HCT116 (cell line): ENCODE data around the gene VPS9D1. TPM values are rescaled to one million over a fixed set of nuclear protein-coding genes. Genes with fewer than 3 reads are reported as not detected.
A peak's percentile ranks its signal among the peaks of the same experiment; 100 is the strongest.

ENCODE experiments used
- ATAC-seq: fragments of 200-7000 bp; cut with Tn5 transposase; 2 replicates; pipeline ENCODE4 v1.9.1; 2020; ENCODE audit warnings: mild to moderate bottlenecking, moderate library complexity
- BruUV-seq: library from RNA; stranded (reverse); fragments of 400-500 nt; replicated peaks from 2 replicates; lab custom pipeline; 2021; lab: Mats Ljungman, UMichigan
- CTCF ChIA-PET: fragments of 300-600 bp; sonication (Branson Sonifier 250); formaldehyde crosslinking; loops from one replicate; lab custom pipeline; 2021; ENCODE audit warnings: antibody characterized with exemption; lab: Charles Lee
- POLR2A ChIA-PET: fragments of 300-600, 350-600 bp; sonication (Branson Sonifier 250); formaldehyde crosslinking; loops from one replicate; lab custom pipeline; 2021; ENCODE audit warnings: antibody characterized with exemption; lab: Charles Lee
- RAD21 ChIA-PET, 2 experiments: fragments of 300-600 bp; sonication (Branson Sonifier 250); formaldehyde crosslinking; loops; one replicate each; lab custom pipeline; 2023; ENCODE audit warnings: low total read pairs in 2 of 2; ENCODE audit not compliant: uncharacterized antibody in 2 of 2, unreplicated experiment in 2 of 2, low non-redundant PET in 1 of 2; lab: Charles Lee
- DNase-seq: peaks from one replicate; pipeline ENCODE4 v3.0.0-alpha.2; 2010; ENCODE audit warnings: low read depth, low spot score
- H2AFZ ChIP-seq: fragments of 200-600 bp; shearing (Covaris generic), sonication (generic); 2 replicates; pipeline ENCODE4 v1.6.1; 2017; ENCODE audit warnings: low read depth, mixed run types, mixed read lengths, antibody characterized with exemption, low read length; ENCODE audit not compliant: poor library complexity, severe bottlenecking
- H3K27ac ChIP-seq: 2 replicates; pipeline ENCODE4 v1.5.1; 2012; ENCODE audit warnings: low read depth, low read length
- H3K27me3 ChIP-seq: fragments of 200-600 bp; sonication (generic); 2 replicates; pipeline ENCODE4 v1.6.1; 2016; ENCODE audit warnings: mixed run types, low read length, mixed read lengths; ENCODE audit not compliant: insufficient read depth
- H3K36me3 ChIP-seq, 2 experiments: fragments of 200-500 bp in 1 of 2; fragments of 200-600 bp in 1 of 2; sonication (Bioruptor generic) in 1 of 2; sonication (generic) in 1 of 2; 2 replicates each; pipeline versions ENCODE4 v1.5.1 to v1.6.1; 2014 to 2016; ENCODE audit warnings: low read length in 2 of 2, inconsistent platforms in 1 of 2, mixed read lengths in 1 of 2, mixed run types in 1 of 2; ENCODE audit not compliant: insufficient read depth in 2 of 2, control insufficient read depth in 1 of 2
- H3K4me1 ChIP-seq, 2 experiments: fragments of 200-600 bp in 1 of 2; sonication (generic) in 1 of 2; 2 replicates each; pipeline versions ENCODE4 v1.5.1 to v1.6.1; 2012 to 2017; ENCODE audit warnings: low read length in 2 of 2, inconsistent platforms in 1 of 2, mild to moderate bottlenecking in 1 of 2, mixed read lengths in 1 of 2, mixed run types in 1 of 2, moderate library complexity in 1 of 2; ENCODE audit not compliant: insufficient read depth in 2 of 2, control insufficient read depth in 1 of 2
- H3K4me2 ChIP-seq: fragments of 200-600 bp; sonication (generic); 2 replicates; pipeline ENCODE4 v1.6.1; 2017; ENCODE audit warnings: mixed run types, low read length, mixed read lengths
- H3K4me3 ChIP-seq, 2 experiments: fragments of 200-600 bp in 1 of 2; sonication (generic) in 1 of 2; replicated peaks in 1 of 2; 2 replicates each; pipeline ENCODE4 v1.5.1; 2011 to 2016; ENCODE audit warnings: low read length in 2 of 2, control low read depth in 1 of 2, low read depth in 1 of 2, mild to moderate bottlenecking in 1 of 2, mixed read lengths in 1 of 2, mixed run types in 1 of 2
- H3K79me2 ChIP-seq: fragments of 200-600 bp; sonication (generic); 2 replicates; pipeline ENCODE4 v1.6.1; 2017; ENCODE audit warnings: mild to moderate bottlenecking, mixed run types, low read length, moderate library complexity, mixed read lengths; ENCODE audit not compliant: insufficient read depth
- H3K9ac ChIP-seq: fragments of 200-600 bp; sonication (generic); 2 replicates; pipeline ENCODE4 v1.6.1; 2016; ENCODE audit warnings: low read length, mixed read lengths
- H3K9me2 ChIP-seq: fragments of 200-600 bp; sonication (generic), shearing (Covaris generic); 2 replicates; pipeline ENCODE4 v1.6.1; 2017; ENCODE audit warnings: mixed run types, mild to moderate bottlenecking, moderate library complexity; ENCODE audit not compliant: insufficient read depth
- H3K9me3 ChIP-seq, 2 experiments: fragments of 200-500 bp in 1 of 2; fragments of 200-600 bp in 1 of 2; sonication (Bioruptor generic) in 1 of 2; sonication (generic) in 1 of 2; 2 replicates each; pipeline ENCODE4 v1.6.1; 2014 to 2017; ENCODE audit warnings: low read length in 2 of 2, mixed read lengths in 2 of 2, inconsistent platforms in 1 of 2, low read depth in 1 of 2, mild to moderate bottlenecking in 1 of 2, mixed run types in 1 of 2, moderate library complexity in 1 of 2; ENCODE audit not compliant: control insufficient read depth in 1 of 2, insufficient read depth in 1 of 2
- H4K20me1 ChIP-seq: fragments of 200-600 bp; sonication (generic), shearing (Covaris generic); 2 replicates; pipeline ENCODE4 v1.6.1; 2017; ENCODE audit warnings: mixed run types, mild to moderate bottlenecking, moderate library complexity; ENCODE audit not compliant: insufficient read depth
- CBX3 ChIP-seq: IDR thresholded peaks from 2 replicates; pipeline ENCODE4 v1.6.1; 2012; ENCODE audit warnings: low read depth
- CEBPB ChIP-seq: IDR thresholded peaks from 2 replicates; pipeline ENCODE4 v1.6.1; 2012; ENCODE audit warnings: low read depth
- EZH2 ChIP-seq: fragments of 200-600 bp; sonication (generic); IDR thresholded peaks from 2 replicates; pipeline ENCODE4 v1.6.1; 2017; ENCODE audit warnings: antibody characterized with exemption, mixed run types
- FOSL1 ChIP-seq: IDR thresholded peaks from 2 replicates; pipeline ENCODE4 v1.6.1; 2012; ENCODE audit warnings: low read depth
- JUND ChIP-seq: IDR thresholded peaks from 2 replicates; pipeline ENCODE4 v1.6.1; 2012
- POLR2A ChIP-seq: IDR thresholded peaks from 2 replicates; pipeline ENCODE4 v1.7.0; 2011; ENCODE audit warnings: borderline replicate concordance; ENCODE audit not compliant: insufficient read depth, insufficient read length; ENCODE audit errors: extremely low read depth
- RAD21 ChIP-seq: IDR thresholded peaks from 2 replicates; pipeline ENCODE4 v1.6.1; 2012; ENCODE audit warnings: low read depth, mild to moderate bottlenecking
- SRF ChIP-seq: IDR thresholded peaks from 2 replicates; pipeline ENCODE4 v1.6.1; 2012; ENCODE audit warnings: low read depth
- TCF7L2 ChIP-seq: IDR thresholded peaks from 2 replicates; pipeline ENCODE4 v1.7.0; 2011; ENCODE audit warnings: borderline replicate concordance, inconsistent platforms; ENCODE audit not compliant: insufficient read depth, insufficient read length; ENCODE audit errors: extremely low read depth
- YY1 ChIP-seq: IDR thresholded peaks from 2 replicates; pipeline ENCODE4 v1.6.1; 2011; ENCODE audit warnings: low read length, low read depth, moderate library complexity, mild to moderate bottlenecking; ENCODE audit not compliant: insufficient replicate concordance; ENCODE audit errors: extremely low read depth
- ZFX ChIP-seq: fragments of 450-650 bp; IDR thresholded peaks from 2 replicates; pipeline ENCODE4 v1.6.1; 2017
- ZNF274 ChIP-seq: fragments of 200-500 bp; sonication (Bioruptor generic); IDR thresholded peaks from 2 replicates; pipeline ENCODE4 v1.6.1; 2014; ENCODE audit warnings: mild to moderate bottlenecking, low read depth, low read length, inconsistent platforms
- intact Hi-C: fragments of 100-400 bp; cut with micrococcal nuclease; formaldehyde crosslinking; loops from 2 replicates; pipeline ENCODE4 v1.10.0; 2022
- total RNA-seq: library from RNA; stranded (reverse); gene quantifications from one replicate; pipeline ENCODE4 v1.2.1, GENCODE V29; 2021; ENCODE audit not compliant: unreplicated experiment
- TF ChIP-seq, protein P1 (sequence below): IDR thresholded peaks from 2 replicates; pipeline ENCODE4 v1.6.1; 2011; ENCODE audit warnings: mild to moderate bottlenecking, low read length, moderate library complexity; ENCODE audit not compliant: insufficient replicate concordance; ENCODE audit errors: extremely low read depth
- TF ChIP-seq, protein P2 (sequence below): IDR thresholded peaks from 2 replicates; pipeline ENCODE4 v1.6.1; 2012
- TF ChIP-seq, protein P3 (sequence below), 3 experiments: fragments of 200-600 bp in 1 of 3; sonication (generic) in 1 of 3; IDR thresholded peaks in 2 of 3; conservative IDR thresholded peaks in 1 of 3; 2 replicates each; pipeline ENCODE4 v1.5.1; 2012 to 2017; ENCODE audit warnings: low read depth in 2 of 3, low read length in 2 of 3, antibody characterized with exemption in 1 of 3, borderline replicate concordance in 1 of 3, control low read depth in 1 of 3, mild to moderate bottlenecking in 1 of 3, mixed read lengths in 1 of 3, mixed run types in 1 of 3, moderate library complexity in 1 of 3; ENCODE audit not compliant: insufficient read depth in 1 of 3
- TF ChIP-seq, protein P4 (sequence below): IDR thresholded peaks from 2 replicates; pipeline ENCODE4 v1.6.1; 2012
- TF ChIP-seq, protein P5 (sequence below): IDR thresholded peaks from 2 replicates; pipeline ENCODE4 v1.6.1; 2012; ENCODE audit warnings: low read depth

Gene VPS9D1
- total RNA-seq, 1 experiment from 2014 or later = 4.2 TPM

DNA sequence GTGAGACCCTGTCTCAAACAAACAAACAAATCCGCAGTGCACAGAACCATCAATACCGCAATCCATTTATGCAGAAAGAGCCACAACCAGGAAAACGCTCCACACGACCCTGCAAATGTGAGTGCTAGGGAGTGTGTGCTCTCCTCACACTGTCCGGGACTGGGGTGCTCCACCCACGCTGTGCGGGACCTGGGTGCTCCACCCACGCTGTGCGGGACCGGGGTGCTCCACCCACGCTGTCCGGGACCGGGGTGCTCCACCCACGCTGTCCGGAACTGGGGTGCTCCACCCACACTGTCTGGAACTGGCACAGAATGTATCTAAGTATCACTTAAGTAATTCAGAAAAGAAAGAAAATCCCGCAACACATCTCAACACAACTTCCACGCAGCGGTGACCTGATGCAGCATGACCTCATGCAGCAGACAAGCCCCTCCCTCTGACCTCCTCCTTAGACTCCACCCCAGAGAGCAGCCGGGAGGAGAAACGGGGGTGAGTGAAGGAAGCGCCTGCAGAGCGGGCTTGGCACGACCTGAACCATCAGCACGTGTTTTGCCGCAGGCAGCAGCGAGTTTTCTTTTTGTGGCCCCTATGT, 39.1 kb upstream of the VPS9D1 start:
- Histone ChIP-seq H3K4me2 (no peak overlapping the region), H3K4me1 (no peaks in the 10 kb centered on the region), H3K79me2 (peaks cover 57% of the 10 kb centered on the region), H3K27ac (no peak overlapping the region), H3K9me2 (no peaks in the 10 kb centered on the region), H2AFZ (no peak overlapping the region), H3K9me3 (no peaks in the 10 kb centered on the region), H3K36me3 (peaks cover 53 to 86% of the 10 kb centered on the region in 2 experiments), H3K4me3 (no peak overlapping the region), H4K20me1 (no peaks in the 10 kb centered on the region; the same call in 1 of the 2 replicates), H3K9ac (no peak overlapping the region), H3K27me3 (no peaks in the 10 kb centered on the region)
- RAD21 ChIA-PET = no interaction called here
- POLR2A ChIA-PET = interaction anchor here (0.9 kb wide), 1 partner anchor 162 kb away, joined by 3 read pairs; no protein-coding TSS in a partner anchor
- no peak for DNase-seq
- intact Hi-C loops = no loop called here
- ATAC-seq = peak; percentile 56
- CTCF ChIA-PET = no interaction called here
- no TSS peak for BruUV-seq
- no peak for TF ChIP-seq YY1
- TF ChIP-seq TCF7L2 = no peak
- no peak for TF ChIP-seq RAD21
- no peak for TF ChIP-seq ZFX
- TF ChIP-seq ZNF274 = no peak
- TF ChIP-seq, protein P1, sequence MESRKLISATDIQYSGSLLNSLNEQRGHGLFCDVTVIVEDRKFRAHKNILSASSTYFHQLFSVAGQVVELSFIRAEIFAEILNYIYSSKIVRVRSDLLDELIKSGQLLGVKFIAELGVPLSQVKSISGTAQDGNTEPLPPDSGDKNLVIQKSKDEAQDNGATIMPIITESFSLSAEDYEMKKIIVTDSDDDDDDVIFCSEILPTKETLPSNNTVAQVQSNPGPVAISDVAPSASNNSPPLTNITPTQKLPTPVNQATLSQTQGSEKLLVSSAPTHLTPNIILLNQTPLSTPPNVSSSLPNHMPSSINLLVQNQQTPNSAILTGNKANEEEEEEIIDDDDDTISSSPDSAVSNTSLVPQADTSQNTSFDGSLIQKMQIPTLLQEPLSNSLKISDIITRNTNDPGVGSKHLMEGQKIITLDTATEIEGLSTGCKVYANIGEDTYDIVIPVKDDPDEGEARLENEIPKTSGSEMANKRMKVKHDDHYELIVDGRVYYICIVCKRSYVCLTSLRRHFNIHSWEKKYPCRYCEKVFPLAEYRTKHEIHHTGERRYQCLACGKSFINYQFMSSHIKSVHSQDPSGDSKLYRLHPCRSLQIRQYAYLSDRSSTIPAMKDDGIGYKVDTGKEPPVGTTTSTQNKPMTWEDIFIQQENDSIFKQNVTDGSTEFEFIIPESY = no peak
- TF ChIP-seq EZH2 = no peak
- TF ChIP-seq POLR2A = no peak
- TF ChIP-seq, protein P2, sequence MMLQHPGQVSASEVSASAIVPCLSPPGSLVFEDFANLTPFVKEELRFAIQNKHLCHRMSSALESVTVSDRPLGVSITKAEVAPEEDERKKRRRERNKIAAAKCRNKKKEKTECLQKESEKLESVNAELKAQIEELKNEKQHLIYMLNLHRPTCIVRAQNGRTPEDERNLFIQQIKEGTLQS = no peak
- TF ChIP-seq, protein P3, sequence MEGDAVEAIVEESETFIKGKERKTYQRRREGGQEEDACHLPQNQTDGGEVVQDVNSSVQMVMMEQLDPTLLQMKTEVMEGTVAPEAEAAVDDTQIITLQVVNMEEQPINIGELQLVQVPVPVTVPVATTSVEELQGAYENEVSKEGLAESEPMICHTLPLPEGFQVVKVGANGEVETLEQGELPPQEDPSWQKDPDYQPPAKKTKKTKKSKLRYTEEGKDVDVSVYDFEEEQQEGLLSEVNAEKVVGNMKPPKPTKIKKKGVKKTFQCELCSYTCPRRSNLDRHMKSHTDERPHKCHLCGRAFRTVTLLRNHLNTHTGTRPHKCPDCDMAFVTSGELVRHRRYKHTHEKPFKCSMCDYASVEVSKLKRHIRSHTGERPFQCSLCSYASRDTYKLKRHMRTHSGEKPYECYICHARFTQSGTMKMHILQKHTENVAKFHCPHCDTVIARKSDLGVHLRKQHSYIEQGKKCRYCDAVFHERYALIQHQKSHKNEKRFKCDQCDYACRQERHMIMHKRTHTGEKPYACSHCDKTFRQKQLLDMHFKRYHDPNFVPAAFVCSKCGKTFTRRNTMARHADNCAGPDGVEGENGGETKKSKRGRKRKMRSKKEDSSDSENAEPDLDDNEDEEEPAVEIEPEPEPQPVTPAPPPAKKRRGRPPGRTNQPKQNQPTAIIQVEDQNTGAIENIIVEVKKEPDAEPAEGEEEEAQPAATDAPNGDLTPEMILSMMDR (IDR thresholded peaks at IDR 0.05 in 2 of 3, conservative IDR thresholded peaks at IDR 0.05 in 1 of 3; ENCODE audit: borderline replicate concordance in 1 of 3, insufficient read depth in 1 of 3, low read depth in 2 of 3, low read length in 2 of 3) = no peak
- TF ChIP-seq CBX3 = no peak
- no peak for TF ChIP-seq CEBPB
- TF ChIP-seq, protein P4, sequence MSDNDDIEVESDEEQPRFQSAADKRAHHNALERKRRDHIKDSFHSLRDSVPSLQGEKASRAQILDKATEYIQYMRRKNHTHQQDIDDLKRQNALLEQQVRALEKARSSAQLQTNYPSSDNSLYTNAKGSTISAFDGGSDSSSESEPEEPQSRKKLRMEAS = no peak
- TF ChIP-seq FOSL1 = no peak
- no peak for TF ChIP-seq JUND
- TF ChIP-seq, protein P5, sequence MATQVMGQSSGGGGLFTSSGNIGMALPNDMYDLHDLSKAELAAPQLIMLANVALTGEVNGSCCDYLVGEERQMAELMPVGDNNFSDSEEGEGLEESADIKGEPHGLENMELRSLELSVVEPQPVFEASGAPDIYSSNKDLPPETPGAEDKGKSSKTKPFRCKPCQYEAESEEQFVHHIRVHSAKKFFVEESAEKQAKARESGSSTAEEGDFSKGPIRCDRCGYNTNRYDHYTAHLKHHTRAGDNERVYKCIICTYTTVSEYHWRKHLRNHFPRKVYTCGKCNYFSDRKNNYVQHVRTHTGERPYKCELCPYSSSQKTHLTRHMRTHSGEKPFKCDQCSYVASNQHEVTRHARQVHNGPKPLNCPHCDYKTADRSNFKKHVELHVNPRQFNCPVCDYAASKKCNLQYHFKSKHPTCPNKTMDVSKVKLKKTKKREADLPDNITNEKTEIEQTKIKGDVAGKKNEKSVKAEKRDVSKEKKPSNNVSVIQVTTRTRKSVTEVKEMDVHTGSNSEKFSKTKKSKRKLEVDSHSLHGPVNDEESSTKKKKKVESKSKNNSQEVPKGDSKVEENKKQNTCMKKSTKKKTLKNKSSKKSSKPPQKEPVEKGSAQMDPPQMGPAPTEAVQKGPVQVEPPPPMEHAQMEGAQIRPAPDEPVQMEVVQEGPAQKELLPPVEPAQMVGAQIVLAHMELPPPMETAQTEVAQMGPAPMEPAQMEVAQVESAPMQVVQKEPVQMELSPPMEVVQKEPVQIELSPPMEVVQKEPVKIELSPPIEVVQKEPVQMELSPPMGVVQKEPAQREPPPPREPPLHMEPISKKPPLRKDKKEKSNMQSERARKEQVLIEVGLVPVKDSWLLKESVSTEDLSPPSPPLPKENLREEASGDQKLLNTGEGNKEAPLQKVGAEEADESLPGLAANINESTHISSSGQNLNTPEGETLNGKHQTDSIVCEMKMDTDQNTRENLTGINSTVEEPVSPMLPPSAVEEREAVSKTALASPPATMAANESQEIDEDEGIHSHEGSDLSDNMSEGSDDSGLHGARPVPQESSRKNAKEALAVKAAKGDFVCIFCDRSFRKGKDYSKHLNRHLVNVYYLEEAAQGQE = no peak
- TF ChIP-seq SRF = no peak
